ENCODE data around the gene DNAJB8.

DNAJB8 gene

GRCh38 chr3:128432971-128433836 lies 33.5 kb downstream of the DNAJB8 start:
- no peak for DNase-seq (ENCODE audit: low read depth)
- no peak overlapping the region for H3K4me3 ChIP-seq (ENCODE audit: low read depth, low read length)
- TF ChIP-seq, protein P1, sequence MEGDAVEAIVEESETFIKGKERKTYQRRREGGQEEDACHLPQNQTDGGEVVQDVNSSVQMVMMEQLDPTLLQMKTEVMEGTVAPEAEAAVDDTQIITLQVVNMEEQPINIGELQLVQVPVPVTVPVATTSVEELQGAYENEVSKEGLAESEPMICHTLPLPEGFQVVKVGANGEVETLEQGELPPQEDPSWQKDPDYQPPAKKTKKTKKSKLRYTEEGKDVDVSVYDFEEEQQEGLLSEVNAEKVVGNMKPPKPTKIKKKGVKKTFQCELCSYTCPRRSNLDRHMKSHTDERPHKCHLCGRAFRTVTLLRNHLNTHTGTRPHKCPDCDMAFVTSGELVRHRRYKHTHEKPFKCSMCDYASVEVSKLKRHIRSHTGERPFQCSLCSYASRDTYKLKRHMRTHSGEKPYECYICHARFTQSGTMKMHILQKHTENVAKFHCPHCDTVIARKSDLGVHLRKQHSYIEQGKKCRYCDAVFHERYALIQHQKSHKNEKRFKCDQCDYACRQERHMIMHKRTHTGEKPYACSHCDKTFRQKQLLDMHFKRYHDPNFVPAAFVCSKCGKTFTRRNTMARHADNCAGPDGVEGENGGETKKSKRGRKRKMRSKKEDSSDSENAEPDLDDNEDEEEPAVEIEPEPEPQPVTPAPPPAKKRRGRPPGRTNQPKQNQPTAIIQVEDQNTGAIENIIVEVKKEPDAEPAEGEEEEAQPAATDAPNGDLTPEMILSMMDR (IDR thresholded peaks at IDR 0.05; ENCODE audit: low read depth, low read length, missing control alignments): no peak

DNA sequence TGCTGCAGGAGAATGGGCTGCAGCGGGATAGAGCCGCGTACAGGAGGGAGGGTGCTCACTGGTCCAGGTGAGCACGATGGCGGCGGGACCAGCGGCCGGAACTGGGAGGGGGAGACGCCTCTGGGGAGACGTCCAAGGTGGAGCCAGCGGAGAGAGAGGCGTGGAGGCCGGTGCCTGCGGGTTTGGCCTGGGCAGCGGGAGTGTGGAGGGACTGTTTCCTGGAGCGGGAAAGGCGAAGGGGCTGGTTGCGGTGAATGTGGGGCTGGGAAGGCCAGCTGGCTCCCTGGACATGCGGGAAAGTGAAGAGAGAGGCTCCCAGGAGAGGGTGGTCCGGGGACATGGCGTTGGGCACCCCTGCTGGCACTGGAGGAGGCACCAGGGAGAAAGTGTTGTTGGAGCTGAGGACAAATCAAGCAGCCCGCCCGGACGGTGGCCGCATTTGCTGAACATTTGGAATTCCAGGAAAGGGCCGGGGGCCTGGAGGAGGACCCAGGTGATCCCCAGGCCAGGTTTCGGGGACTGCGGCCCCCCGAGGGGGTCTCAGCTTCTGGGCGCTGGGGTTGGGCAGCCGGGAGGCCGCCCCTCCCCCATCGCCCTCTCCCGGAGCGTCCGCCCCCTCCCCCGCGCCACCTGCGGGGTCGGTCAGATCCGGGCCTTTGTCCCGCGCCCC lies 34.3 kb downstream of the DNAJB8 start:
- no peak for DNase-seq (ENCODE audit: low read depth)
- TF ChIP-seq, protein P1 (IDR thresholded peaks at IDR 0.05; ENCODE audit: low read depth, low read length, missing control alignments): no peak

DNA sequence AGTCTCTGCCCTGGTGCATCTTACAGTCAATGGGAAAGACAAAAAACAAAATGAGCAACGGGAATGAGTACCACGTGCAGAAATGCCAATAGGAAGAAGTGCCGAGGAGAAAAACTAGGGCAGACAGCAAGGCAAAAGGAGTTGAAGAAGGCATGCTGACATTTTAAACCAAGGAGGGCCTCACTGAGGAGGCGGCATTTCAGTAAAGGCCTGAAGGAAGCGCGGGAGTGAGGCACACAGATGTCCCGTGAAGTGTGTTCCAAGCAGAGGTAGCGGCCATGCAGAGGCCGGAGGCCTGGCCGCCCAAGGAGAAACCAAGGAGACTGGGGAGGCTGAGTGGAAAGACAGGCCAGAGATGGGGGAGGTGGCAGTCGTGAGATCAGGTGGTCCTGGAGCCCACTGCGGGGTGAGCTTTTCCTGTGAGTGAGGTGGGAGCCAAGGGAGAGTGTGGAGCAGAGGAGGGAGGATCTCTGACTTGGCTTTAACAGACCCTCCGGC lies 34.8 kb downstream of the DNAJB8 start:
- no peak overlapping the region for H3K4me3 ChIP-seq (ENCODE audit: low read depth, low read length)
- no peak for DNase-seq (ENCODE audit: low read depth)
- TF ChIP-seq, protein P1 (IDR thresholded peaks at IDR 0.05; ENCODE audit: low read depth, low read length, missing control alignments): no peak

More for the DNA sequence above, 34.3 kb downstream of the DNAJB8 start:
- no peak overlapping the region for H3K4me3 ChIP-seq (ENCODE audit: low read depth, low read length)

DNA sequence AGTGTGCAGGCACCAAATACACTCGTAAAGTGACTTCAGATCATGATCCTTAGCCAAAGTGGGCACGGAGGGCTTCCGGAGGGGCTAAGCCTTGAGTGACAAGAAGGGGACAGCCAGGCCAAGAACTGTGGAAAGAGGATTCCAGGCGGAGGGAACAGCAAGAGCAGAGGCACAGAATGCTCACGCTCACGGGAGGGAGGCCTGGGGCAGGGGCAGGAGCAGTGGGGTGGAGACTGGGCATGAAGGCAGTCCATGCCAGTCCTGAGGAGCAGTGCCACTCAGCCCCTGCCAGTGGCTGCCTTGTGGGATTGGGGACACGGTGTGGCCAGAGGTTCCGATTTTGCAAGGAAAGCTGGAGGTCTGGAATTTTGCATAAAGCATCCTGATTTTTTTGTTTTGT lies 36.0 kb downstream of the DNAJB8 start:
- no peak for DNase-seq (ENCODE audit: low read depth)
- TF ChIP-seq, protein P1 (IDR thresholded peaks at IDR 0.05; ENCODE audit: low read depth, low read length, missing control alignments): no peak
- H3K4me3 ChIP-seq (ENCODE audit: low read depth, low read length): no peak overlapping the region

GRCh38 chr3:128430301-128430700 lies 36.4 kb downstream of the DNAJB8 start:
- TF ChIP-seq, protein P1 (IDR thresholded peaks at IDR 0.05; ENCODE audit: low read depth, low read length, missing control alignments): no peak
- no peak for DNase-seq (ENCODE audit: low read depth)
- no peak overlapping the region for H3K4me3 ChIP-seq (ENCODE audit: low read depth, low read length)

- TF ChIP-seq, protein P1 (IDR thresholded peaks at IDR 0.05; ENCODE audit: low read depth, low read length, missing control alignments): no peak
- H3K4me3 ChIP-seq (ENCODE audit: low read depth, low read length): no peak overlapping the region
Measured at GRCh38 chr3:128429751-128430150, 36.9 kb downstream of the DNAJB8 start.

More at GRCh38 chr3:128429751-128430150, 36.9 kb downstream of the DNAJB8 start:
- DNase-seq (ENCODE audit: low read depth): no peak
